GM21515 (cell line): Measurements from ENCODE around the gene HSPA1B.

Source experiments
- ATAC-seq: cut with Tn5 transposase; IDR thresholded peaks from one replicate; pipeline ENCODE4 v1.9.1; 2021; ENCODE audit not compliant: unreplicated experiment

The HSPA1B gene

GRCh38 chr6:31878222-31878621 is 50.7 kb downstream of the HSPA1B start:
- ATAC-seq: no peak

- ATAC-seq: no peak
Measured at GRCh38 chr6:31878726-31879125, 51.2 kb downstream of the HSPA1B start, which contains the start of gene SLC44A4. TSS of gene SLC44A4 (minus strand) at chr6:31878997. CDS start at chr6:31878980, 17 bp downstream.

GRCh38 chr6:31879143-31879542 is 51.6 kb downstream of the HSPA1B start:
- ATAC-seq: no peak
